Activated CD8-positive, alpha-beta memory T cell treated with anti-CD3 and anti-CD28 coated beads, Interleukin-2, amount 50 U/mL, for 24 hours (primary cell): ENCODE data around the gene MYH6.
"Not testable (repeated sequence)": the region's sequence is repeated elsewhere in the genome, so short reads cannot be mapped to it uniquely, and the experiment has no call there.

Experiments
- DNase-seq: peaks from one replicate; pipeline ENCODE4 v3.0.0-alpha.2; 2020; ENCODE audit errors: extremely low read depth

Gene MYH6

GRCh38 chr14:23414254-23414653, 6.2 kb upstream of the MYH6 start:
- DNase-seq = no peak

GRCh38 chr14:23413681-23414080, 5.6 kb upstream of the MYH6 start:
- no peak for DNase-seq

- DNase-seq = no peak
These were observed 3.8 kb upstream of the MYH6 start for GRCh38 chr14:23411563-23412525.

- DNase-seq = no peak
These were observed 2.0 kb upstream of the MYH6 start for GRCh38 chr14:23409966-23410635.

- DNase-seq = no peak
These were observed 1.4 kb upstream of the MYH6 start for GRCh38 chr14:23409475-23409874.

- DNase-seq = no peak
These were observed 196 bp upstream of the MYH6 start for GRCh38 chr14:23408307-23408630.

- DNase-seq = no peak
These were observed 1.2 kb downstream of the MYH6 start for GRCh38 chr14:23406725-23407355.

- DNase-seq = no peak
These were observed 1.8 kb downstream of the MYH6 start for GRCh38 chr14:23406244-23406643.

GRCh38 chr14:23405516-23406025, 2.5 kb downstream of the MYH6 start:
- DNase-seq = no peak

GRCh38 chr14:23405096-23405495, 3.0 kb downstream of the MYH6 start:
- DNase-seq = no peak

GRCh38 chr14:23404331-23404900, 3.7 kb downstream of the MYH6 start:
- DNase-seq = no peak

GRCh38 chr14:23403908-23404307, 4.2 kb downstream of the MYH6 start:
- no peak for DNase-seq

- DNase-seq = no peak
These were observed 5.0 kb downstream of the MYH6 start for GRCh38 chr14:23403139-23403438.

- DNase-seq = no peak
These were observed 5.6 kb downstream of the MYH6 start for GRCh38 chr14:23402296-23403138.

GRCh38 chr14:23401291-23401690, 6.8 kb downstream of the MYH6 start:
- DNase-seq = no peak

- DNase-seq = not testable (repeated sequence)
These were observed 7.5 kb downstream of the MYH6 start for GRCh38 chr14:23400496-23401149.

GRCh38 chr14:23399591-23399990, 8.5 kb downstream of the MYH6 start:
- no peak for DNase-seq

- no peak for DNase-seq
These were observed 8.9 kb downstream of the MYH6 start for GRCh38 chr14:23399136-23399535.

GRCh38 chr14:23398348-23398747, 9.7 kb downstream of the MYH6 start:
- no peak for DNase-seq

- no peak for DNase-seq
These were observed 11.2 kb downstream of the MYH6 start for GRCh38 chr14:23396781-23397407.
